ENCODE data around the gene MDFIC. TPM values are rescaled to one million over a fixed set of nuclear protein-coding genes. Genes with fewer than 3 reads are reported as not detected.

Gene MDFIC
- total RNA-seq, 1 experiment from 2014 or later: 18.6 TPM

- no peak for DNase-seq (ENCODE audit: low read depth)
- in situ Hi-C loops (cut with HindIII; ENCODE audit: low pct_unique_long_range_greater_than_20kb, low sequenced_read_pairs): no loop called here
Observed at GRCh38 chr7:115010441-115010820, 88.5 kb downstream of the MDFIC start.

GRCh38 chr7:115013886-115014285 lies 92.0 kb downstream of the MDFIC start:
- DNase-seq (ENCODE audit: low read depth): no peak
- in situ Hi-C loops (cut with HindIII; ENCODE audit: low pct_unique_long_range_greater_than_20kb, low sequenced_read_pairs): no loop called here

DNA sequence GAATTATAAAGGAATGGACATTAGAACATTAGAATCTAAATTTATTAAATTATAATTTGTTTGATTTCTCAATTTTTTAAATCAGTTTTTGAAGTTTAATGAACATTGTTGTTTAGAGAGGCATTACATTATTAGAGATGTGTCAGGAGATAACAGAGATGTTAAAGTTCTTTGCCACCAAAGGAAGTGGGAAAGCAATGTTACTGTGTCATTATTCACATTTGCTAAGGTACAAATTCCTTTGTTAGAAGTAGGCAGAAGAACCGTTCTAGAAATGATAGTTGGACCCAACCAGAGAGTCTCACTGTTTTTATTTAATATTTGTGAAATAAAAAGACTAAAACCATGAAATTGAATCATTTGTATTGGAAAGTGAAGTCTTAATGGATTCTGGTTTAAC lies 92.9 kb downstream of the MDFIC start:
- in situ Hi-C loops (cut with HindIII; ENCODE audit: low pct_unique_long_range_greater_than_20kb, low sequenced_read_pairs): no loop called here
- no peak for DNase-seq (ENCODE audit: low read depth)

DNA sequence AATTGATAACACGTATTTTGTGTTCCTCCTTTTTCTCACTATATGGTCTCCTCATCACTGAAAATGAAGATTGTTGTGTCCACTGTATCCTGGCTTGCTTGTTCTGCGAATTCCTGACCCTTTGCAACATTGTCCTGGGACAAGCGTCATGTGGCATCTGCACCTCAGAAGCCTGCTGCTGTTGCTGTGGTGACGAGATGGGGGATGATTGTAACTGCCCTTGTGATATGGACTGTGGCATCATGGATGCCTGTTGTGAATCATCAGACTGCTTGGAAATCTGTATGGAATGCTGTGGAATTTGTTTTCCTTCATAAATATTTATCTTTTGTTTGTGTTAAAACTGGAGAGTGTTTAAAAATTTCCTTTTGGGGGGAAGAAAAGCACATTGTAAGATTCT lies 93.7 kb downstream of the MDFIC start:
- peak; percentile 29 for DNase-seq (ENCODE audit: low read depth)
- in situ Hi-C loops (cut with HindIII; ENCODE audit: low pct_unique_long_range_greater_than_20kb, low sequenced_read_pairs): no loop called here

DNA sequence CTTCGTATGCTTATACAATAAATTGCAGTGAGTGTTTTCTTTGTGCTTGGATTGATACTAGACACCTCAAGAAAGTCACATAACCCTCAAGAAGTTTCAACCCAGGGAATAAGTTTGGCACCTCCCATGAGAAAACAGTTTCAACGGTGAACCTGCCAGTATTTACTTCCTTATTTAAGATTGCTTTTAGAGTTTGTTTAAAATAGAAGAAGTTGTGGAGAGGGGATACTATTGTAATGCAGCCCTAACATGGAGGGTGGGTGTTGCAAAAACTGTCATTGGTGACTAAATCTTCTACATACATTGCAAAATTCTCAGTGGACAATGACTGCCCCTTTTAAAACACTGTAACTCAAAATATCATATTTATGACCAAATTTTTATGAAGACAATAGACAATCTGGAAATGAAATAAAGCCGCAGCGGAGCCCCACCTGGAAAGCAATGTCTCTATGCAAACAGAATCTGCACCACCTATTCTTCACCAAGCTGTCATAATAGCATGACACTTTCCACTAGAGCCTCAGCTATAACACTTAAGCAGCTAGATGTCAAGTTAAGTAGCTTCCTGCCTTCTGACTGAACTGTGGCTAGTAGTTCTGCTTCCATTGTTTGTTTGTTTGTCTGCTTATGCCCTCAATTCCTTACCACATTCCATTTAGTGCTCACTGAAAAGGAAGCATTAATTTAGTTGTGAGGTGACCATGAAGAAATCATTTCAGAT lies 98.2 kb downstream of the MDFIC start:
- in situ Hi-C loops (cut with HindIII; ENCODE audit: low pct_unique_long_range_greater_than_20kb, low sequenced_read_pairs): no loop called here
- no peak for DNase-seq (ENCODE audit: low read depth)

GRCh38 chr7:115023219-115023618 lies 101.3 kb downstream of the MDFIC start:
- DNase-seq (ENCODE audit: low read depth): no peak
- in situ Hi-C loops (cut with HindIII; ENCODE audit: low pct_unique_long_range_greater_than_20kb, low sequenced_read_pairs): no loop called here

- no peak for DNase-seq (ENCODE audit: low read depth)
- in situ Hi-C loops (cut with HindIII; ENCODE audit: low pct_unique_long_range_greater_than_20kb, low sequenced_read_pairs): no loop called here
Observed at GRCh38 chr7:115024276-115024675, 102.4 kb downstream of the MDFIC start.

DNA sequence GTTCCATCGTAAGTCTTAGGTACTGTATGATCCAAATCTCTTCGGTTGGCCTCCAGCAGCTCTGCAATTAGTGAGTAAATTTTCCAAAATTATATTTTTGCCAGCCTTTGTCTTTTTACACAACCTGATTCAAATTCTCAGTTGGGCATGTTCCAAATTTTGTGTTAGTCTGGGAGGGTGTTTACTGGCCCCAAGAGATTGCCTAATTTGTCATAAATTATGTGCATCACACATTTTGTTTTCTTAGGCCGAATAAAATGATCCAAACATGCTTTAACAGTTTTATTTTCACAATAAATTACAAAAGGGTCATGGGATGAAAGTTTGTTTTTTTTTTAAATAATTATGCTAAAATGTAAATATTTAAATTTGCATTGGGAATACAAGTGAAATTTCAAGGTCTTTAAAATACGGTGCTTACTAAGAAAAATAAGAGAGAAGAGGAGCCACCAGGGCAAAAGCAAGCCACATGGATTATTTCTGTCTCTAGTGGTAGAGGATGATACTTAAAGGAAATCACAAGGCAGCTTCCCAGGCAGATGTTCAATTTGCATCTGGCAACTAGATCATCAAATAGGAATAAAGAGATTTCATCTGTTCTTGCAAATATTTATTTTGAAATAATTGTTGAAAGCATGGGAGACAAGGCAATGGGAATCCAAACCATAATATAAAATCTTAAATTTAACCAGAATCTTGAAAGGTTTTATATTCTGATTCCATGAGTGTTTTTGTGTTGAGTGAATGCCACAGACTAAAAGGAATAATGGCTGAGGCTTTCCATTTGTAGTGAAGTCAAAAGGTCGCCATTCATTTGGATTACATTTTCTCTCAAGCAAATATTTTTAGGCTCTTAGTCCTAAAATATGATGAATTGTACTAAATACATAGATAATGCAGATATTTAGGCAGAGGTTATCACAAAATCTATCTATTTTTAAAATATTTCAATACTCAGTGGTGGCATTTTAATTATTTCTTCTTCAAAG lies 111.1 kb downstream of the MDFIC start:
- in situ Hi-C loops (cut with HindIII; ENCODE audit: low pct_unique_long_range_greater_than_20kb, low sequenced_read_pairs): no loop called here
- no peak for DNase-seq (ENCODE audit: low read depth)

- in situ Hi-C loops (cut with HindIII; ENCODE audit: low pct_unique_long_range_greater_than_20kb, low sequenced_read_pairs): no loop called here
- no peak for DNase-seq (ENCODE audit: low read depth)
Observed at GRCh38 chr7:115033917-115034459, 112.1 kb downstream of the MDFIC start.

DNA sequence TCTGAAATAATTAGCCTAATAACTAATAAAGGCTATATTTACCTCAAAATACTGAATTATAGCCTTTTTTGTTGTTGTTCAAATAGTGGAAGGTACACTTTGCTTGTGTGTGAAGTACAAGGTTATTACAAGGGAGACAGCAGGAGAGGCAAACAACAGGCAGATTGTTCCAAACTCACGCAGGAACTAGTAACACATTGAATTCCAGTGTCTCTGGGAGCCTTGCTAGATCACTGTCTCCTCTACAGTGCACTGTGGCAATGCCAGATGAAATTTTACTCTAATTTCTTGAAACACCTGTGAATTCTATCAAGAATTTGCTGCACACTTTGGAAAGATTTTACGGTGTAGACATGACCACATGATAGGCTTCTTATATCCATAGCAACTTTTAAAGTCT lies 112.6 kb downstream of the MDFIC start:
- in situ Hi-C loops (cut with HindIII; ENCODE audit: low pct_unique_long_range_greater_than_20kb, low sequenced_read_pairs): no loop called here
- no peak for DNase-seq (ENCODE audit: low read depth)

GRCh38 chr7:115037128-115037802 lies 115.4 kb downstream of the MDFIC start:
- peak; percentile 19 for DNase-seq (ENCODE audit: low read depth)
- in situ Hi-C loops (cut with HindIII; ENCODE audit: low pct_unique_long_range_greater_than_20kb, low sequenced_read_pairs): no loop called here

GRCh38 chr7:115038158-115038557 lies 116.3 kb downstream of the MDFIC start:
- in situ Hi-C loops (cut with HindIII; ENCODE audit: low pct_unique_long_range_greater_than_20kb, low sequenced_read_pairs): no loop called here
- no peak for DNase-seq (ENCODE audit: low read depth)

GRCh38 chr7:115040057-115040456 lies 118.2 kb downstream of the MDFIC start:
- in situ Hi-C loops (cut with HindIII; ENCODE audit: low pct_unique_long_range_greater_than_20kb, low sequenced_read_pairs): no loop called here
- DNase-seq (ENCODE audit: low read depth): no peak

DNA sequence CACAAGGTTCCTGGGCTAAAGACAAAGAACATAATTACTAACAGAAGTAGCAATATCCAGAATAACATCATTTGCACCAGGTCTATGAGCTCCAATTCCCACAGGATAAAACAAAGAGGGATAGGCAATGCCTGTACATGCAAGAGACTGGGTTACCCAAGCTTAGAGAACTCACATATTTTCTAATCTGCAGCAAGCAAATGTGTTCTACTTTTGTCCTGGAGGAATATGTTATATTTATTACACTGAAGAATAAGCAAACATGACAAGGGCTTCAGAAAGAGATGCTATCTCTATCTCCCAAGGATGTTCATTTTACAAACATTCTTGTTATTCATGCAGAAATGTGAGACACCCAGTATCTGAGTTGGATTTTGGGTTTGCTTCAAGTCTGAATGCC lies 118.6 kb downstream of the MDFIC start:
- in situ Hi-C loops (cut with HindIII; ENCODE audit: low pct_unique_long_range_greater_than_20kb, low sequenced_read_pairs): no loop called here
- no peak for DNase-seq (ENCODE audit: low read depth)

GRCh38 chr7:115042596-115042995 lies 120.7 kb downstream of the MDFIC start:
- in situ Hi-C loops (cut with HindIII; ENCODE audit: low pct_unique_long_range_greater_than_20kb, low sequenced_read_pairs): no loop called here
- no peak for DNase-seq (ENCODE audit: low read depth)

DNA sequence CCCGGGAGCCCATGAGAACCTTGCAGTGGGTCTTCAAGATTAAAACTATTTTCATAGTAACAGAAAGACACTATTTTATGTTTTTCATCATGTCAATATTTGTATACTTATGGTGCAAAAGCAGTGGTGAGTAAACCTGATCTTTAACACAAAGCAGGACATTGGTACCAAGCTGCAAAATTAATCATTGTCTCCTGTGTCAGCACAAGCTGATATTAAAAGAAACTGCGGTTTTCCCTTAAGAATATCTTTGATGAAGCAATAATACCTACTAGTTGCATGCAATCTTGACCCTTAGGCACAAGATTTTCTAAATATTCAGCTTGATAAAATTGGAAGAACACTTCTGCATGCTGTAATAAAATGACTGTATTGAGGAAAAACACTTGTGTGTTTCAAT lies 121.7 kb downstream of the MDFIC start:
- no peak for DNase-seq (ENCODE audit: low read depth)
- in situ Hi-C loops (cut with HindIII; ENCODE audit: low pct_unique_long_range_greater_than_20kb, low sequenced_read_pairs): no loop called here

GRCh38 chr7:115044224-115044623 lies 122.3 kb downstream of the MDFIC start:
- DNase-seq (ENCODE audit: low read depth): no peak
- in situ Hi-C loops (cut with HindIII; ENCODE audit: low pct_unique_long_range_greater_than_20kb, low sequenced_read_pairs): no loop called here

DNA sequence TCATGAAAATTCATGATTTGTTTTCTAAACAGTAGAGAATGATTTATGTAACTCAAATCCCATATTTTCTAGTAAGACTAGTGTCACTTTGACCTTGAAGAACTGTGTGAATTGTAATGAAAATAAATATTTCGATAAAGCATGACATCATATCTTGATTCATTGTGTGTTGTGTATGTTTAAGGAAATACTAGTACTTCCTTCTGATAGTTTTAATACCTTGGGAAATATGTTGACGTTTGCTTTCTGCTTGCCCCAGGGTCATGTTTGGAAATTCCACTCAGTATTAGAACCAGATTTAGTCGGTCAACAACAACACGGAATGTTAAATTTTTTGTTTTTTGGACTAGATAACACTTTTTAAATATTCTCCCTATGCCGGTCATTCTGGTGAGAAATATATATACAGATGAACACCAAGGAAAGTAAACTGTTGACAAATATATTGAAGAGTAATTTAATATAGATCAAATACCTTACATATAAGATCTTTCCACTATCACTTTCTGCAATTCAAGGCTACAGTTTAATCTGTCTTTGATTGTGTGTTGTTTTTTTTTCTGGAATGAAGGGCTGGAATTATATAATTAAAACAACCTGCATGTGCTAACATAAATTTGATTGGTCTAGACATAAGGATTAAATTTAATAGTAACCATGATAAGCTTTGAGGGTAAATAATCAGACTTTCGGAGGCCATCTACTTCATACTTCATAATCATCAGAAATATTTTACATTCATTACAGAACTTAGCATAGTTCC lies 126.2 kb downstream of the MDFIC start:
- no peak for DNase-seq (ENCODE audit: low read depth)
- in situ Hi-C loops (cut with HindIII; ENCODE audit: low pct_unique_long_range_greater_than_20kb, low sequenced_read_pairs): no loop called here

Measured in Caki2 (cell line).